Muscle of arm (tissue), 12 donors: ENCODE results near the gene TMEM135. TPM values are rescaled to one million over a fixed set of nuclear protein-coding genes. Genes with fewer than 3 reads are reported as not detected.

ENCODE experiments used
- DNase-seq: peaks from one replicate; pipeline ENCODE4 v3.0.0-alpha.2; 2013
- polyA plus RNA-seq, 12 donors: library from polyadenylated mRNA; unstranded; fragments of 120-200 nt; gene quantifications; one replicate each; pipeline ENCODE4 v1.2.1, GENCODE V29; 2013; ENCODE audit not compliant: insufficient read length in 12 of 12

TMEM135 gene
- polyA plus RNA-seq, 12 donors: 10.3 to 25.1 (median 17.1) TPM; not detected in 1

- no peak for DNase-seq
These were observed 263.1 kb downstream of the TMEM135 start for GRCh38 chr11:87300640-87301380.

DNA sequence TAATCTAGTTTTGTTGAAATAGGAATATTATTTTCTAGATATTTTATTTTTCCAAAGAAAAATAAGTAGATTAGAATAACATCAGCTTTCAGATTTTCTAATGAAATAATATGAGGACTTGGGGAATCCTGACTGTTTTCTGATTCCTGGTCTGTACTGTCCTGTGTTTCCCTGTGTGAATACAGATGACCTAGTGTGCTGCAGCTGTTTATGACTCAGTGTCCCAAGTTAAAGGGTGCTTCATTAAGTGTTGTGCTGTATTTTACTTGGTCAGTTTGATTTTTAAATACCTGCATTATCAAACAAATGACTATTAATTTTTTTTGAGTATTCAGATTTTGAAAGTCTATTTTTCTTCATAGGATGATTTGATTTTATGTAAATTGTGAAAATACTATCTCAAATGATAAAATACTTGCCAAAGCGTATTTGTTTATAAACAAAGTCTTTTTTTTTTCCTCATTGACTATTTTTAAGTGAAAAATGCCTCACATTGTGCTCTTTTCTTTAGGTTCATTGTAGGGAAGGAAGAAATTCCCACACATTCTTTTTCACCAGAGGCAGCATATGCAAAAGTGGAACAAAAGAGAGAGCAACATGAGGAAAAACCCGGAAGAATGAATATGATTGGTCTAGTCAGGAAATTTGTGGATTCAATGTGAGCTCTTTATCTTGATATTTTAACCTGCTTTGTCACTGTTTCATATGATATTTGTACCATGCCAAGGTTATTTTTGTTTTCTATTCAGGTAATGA is 264.2 kb downstream of the TMEM135 start:
- no peak for DNase-seq

DNA sequence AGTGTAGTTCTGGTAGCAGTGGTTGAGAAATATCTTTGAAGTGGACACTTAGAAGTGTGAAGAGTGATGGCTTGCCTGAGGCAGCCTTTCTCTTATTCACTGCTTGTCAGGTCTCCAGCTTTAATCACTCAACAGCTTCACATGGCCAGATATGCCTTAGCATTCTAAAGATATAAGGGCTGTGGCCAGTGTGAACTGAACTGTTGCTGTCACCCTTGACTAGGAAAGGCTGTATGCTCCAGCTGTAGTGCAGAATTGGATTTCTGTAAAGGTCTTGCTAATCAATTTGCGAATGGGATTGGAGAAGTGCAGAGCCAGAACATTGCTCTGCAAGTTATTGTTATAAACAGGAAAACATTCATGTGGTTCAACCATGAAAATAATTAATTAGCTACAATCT is 266.7 kb downstream of the TMEM135 start:
- DNase-seq: no peak

- DNase-seq: no peak
These were observed 268.6 kb downstream of the TMEM135 start for GRCh38 chr11:87306262-87306851.

DNA sequence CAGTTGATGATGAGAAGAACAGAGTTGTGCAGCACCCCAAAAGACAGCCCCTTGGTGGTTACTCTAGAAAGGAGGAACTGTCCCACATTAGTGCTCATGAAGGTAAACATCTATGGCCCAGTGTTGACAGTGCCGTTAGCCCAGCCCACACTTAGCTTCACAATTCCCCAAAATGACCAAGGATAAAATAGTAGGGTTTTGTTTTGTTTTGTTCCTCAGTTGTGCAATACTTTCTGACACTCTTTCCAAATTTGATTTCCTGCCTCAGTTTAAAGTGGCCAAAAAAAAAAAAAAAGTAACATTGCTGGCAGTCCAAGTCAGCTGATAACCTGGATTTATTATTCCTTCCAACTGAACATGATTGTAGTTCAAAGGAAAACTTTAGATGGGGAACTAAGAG is 269.4 kb downstream of the TMEM135 start:
- DNase-seq: no peak

DNA sequence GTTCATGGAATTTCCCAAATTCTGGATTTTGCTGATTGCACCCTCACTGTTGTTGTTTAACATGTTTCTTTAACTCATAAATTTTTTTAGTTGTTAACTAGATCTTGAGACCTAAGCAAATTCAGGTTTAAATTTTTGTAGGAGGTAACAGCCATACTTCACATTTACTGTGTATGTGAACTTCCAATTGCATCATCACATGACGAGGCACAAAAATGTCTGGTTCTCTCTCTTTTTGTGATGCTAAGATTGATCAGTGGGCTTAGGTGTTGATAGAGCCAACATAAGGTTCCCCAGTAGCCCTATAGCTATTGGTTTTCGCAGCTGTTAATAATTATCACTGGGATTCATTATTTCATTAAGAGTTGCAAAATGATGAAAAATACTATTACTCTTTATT is 277.5 kb downstream of the TMEM135 start:
- no peak for DNase-seq

DNA sequence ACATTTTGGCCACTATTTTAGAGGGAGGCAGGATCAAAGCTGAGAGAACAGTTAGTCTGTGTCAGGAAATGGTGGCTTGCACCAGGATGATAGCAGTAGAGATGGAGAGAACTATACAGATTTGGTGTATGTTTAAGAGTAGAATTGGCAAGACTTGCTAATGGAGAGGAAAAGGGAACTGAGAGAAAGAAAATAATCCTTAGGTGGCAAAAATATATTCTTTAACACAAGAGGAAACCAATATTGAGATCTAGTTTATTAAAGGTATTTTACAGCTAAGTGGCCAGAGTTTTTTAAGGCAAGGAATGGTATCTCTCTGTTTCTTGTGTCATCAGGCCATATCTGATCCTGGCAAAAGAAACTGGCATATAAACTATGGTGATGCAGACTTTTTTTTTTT is 278.8 kb downstream of the TMEM135 start:
- DNase-seq: no peak

DNA sequence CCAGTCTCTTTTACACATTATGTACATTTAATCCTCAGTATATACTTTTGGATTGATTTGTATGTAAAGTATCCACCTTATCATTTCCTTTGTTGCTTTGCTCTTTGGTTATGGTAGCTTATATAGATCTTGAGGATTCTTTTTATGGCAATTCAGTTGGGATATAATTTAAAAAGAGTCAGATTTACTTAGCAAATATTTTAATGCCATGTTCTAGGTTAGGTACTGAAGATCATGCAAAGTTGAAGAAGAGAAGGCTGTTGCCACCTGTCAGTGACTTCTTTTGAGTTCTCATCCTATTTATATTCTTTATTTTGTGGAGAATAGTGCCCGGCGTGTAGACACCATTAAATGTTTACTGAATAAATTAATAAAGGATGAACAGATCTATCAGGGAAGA is 279.7 kb downstream of the TMEM135 start:
- no peak for DNase-seq

GRCh38 chr11:87320123-87320522 is 282.4 kb downstream of the TMEM135 start:
- DNase-seq: no peak

DNA sequence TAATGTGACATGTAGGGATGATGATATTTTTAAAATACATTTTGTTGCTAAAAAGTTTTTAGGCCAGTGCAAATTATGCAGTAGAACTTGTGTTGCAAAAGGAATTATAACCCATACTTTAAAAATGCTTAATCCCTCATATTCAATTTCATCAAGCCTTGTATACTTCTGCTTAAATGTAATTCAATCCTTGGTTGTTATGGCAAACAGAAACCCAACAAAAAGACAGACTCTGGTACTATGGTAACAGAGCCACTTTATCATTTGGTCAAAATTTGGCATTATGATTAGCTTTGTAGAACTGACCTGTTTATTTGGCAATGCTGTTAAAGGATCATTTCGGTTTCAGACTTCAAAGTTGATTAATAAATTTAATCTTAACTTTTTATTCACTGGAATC is 284.8 kb downstream of the TMEM135 start:
- DNase-seq: no peak

- no peak for DNase-seq
These were observed 286.2 kb downstream of the TMEM135 start for GRCh38 chr11:87323899-87324298.

- no peak for DNase-seq
These were observed 287.2 kb downstream of the TMEM135 start for GRCh38 chr11:87324817-87325489.

DNA sequence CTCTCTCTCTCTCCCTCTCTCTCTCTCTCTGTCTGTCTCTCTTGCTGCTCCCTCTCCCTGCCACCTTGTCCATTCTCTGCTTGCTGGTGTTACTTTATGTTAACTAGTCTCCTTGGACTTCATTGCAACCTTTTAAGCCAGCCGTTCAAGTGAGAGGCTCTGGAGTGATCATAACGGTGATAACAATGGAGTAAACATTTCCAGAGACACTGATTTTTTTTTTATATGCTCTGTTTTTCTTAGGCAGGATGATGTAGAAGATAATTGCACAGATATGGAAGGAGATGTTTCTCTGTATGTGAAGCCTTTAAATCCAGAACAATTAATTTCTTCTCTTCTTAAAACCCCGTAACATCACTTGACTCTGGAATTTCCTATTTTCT is 287.7 kb downstream of the TMEM135 start:
- no peak for DNase-seq

DNA sequence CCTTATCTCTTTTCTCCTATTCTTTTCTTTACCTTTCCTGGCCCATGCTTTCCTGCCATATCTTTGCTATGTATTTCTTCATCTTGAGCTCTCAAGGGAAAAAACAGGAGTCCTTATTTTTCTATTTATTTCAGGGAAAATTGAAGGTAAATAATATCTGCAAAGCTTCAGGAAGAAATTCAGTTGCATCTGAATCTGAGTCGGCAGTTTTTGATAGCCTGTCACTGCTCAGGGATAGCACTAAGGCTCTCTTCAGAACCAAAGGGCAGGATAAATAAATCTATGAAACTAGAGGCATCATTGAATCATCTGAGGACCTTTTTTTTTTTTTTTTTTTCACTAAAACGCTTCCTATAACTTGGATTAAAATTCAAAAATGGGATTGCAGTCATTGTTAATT is 288.9 kb downstream of the TMEM135 start:
- DNase-seq: no peak

DNA sequence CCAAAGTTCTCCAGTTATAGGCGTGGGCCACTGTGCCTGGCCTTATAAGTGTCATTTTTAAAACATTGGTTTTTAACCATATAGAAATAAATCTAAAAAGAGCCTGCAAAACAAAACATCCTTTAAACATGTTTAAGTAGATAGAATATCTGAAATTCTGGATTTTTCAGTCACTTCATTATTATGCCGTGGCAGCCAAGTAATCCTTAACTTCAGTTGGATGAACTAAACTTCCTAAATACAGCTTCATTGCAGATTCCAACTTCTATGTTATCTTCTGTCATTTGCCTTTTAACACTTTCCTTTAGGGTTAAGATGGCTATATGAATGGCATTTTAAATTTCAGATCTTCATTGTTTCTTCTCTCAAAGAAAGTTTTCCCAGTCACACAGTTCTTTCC is 291.4 kb downstream of the TMEM135 start:
- no peak for DNase-seq

DNA sequence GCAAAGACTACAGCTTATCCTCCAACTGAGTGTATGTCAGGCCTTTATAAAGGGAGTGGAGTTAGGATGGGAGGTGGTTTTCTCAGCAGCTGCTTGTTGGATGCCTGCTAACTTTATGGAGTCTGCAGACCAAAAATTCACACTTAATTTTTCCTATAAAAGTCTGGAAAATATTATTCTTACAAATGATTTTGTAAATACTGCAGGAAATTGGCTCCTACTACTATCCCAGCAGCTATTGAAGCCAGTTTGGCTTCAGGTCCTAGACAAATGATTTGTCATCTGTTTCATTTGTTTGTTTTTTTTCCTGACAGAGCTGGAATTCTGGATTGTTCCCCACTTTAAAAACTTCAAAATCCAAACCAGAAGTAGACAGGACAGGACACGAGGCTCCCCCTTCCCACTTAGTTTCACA is 292.5 kb downstream of the TMEM135 start:
- DNase-seq: peak; percentile 87

DNA sequence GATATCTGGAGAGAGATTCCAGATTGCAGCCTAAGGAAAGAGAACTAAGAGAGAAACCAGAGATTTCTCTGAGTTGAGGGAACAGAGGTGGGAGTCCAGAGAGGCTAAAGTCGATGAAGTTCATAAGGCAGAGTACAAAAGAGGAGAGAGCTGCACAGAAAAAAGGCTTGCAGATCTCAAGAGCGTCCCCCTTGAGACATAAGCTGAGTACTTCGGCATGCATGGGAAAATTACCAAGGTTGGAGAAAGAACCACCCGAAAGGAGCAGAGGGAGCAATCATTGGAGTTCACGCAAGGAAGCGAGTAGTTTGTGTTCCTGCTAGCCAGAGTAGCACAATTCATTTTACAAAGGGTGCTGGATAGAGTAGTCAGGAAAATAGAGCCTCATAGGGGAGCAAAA is 293.5 kb downstream of the TMEM135 start:
- peak; percentile 77 for DNase-seq

DNA sequence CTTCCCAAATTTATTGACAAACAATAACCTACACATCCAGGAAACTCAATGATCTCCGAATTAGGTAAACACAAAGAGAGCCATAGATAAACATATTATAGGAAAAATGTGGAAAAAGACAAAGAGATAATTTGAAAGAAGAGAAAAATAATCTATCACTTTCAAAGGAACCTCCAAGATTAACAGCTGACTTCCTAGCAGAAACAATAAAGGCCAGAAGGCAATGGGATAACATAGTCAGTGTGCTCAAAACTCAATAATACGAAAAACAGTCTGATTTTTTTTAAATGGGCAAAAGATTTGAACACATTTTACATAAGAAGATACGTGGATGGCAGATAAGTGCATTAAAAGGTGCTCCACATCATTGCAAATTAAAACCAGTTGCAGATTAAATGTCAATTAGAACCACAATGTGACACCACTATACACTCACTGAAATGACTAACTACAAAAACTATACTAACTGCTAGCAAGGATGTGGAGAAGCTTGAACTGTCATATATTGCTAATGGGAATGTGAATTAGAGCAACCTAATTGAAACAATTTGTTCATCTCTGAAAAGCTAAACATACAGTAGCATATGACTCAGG is 300.4 kb downstream of the TMEM135 start:
- no peak for DNase-seq

DNA sequence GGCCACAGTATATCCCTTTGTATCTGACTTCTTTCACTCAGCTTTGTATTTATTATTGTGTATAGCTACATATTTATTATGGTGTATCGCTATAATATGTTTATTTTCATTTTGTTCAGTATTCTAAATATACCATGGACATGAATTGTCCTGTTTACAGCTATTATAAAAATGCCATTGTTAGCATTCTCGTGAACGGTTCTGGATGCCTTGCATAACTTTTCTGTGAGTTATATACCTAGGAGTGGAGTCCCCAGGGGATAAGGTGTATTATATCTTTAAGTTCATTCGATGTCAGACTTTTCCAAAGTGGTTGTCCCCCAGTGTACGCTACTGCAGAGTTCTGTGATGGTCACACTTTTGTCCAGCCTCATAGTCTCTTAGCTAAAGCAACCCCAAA is 301.7 kb downstream of the TMEM135 start:
- no peak for DNase-seq

DNA sequence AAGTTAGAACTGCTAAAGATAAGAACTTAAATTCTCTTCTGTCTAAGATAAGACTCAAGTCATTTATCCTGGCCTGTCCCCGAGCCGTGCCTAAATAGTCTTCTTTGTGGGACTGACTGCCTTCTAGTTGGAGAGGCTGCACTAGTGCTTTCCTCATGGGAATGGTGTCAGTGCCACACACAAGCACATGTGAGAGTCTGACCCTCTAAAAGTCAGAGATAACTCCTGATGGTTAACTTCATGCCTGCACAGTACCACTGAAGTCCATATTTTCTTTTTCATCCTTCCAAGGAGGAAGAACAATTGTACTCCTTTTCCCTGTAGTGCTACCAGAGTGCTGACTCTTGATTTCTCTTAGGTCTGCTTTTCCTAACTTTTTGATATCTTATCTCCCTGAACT is 309.7 kb downstream of the TMEM135 start:
- no peak for DNase-seq

DNA sequence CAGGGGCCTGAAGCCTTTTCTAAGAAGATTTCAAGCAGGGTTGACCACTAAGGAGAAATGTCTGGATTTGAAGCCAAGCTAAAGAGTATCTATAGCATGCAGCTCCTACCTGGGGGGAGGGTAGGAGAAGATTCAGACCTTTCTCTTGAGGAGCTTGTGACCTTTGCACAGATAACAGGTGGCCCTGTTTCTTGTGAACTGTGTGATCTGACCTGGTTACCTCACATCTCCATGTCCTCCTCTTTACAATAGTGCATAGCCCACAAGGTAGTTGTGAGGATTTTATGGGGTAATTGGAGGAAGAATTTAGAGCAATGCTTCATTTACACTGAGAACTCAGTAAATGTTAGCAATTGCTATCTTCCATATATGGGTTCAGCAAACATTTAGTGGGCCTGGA is 310.1 kb downstream of the TMEM135 start:
- DNase-seq: no peak

GRCh38 chr11:87351676-87352075 is 313.9 kb downstream of the TMEM135 start:
- no peak for DNase-seq
